Stimulated activated naive CD8-positive, alpha-beta T cell treated with anti-CD3 and anti-CD28 coated beads, Interleukin-15, amount 100 ng/mL, for 72 hours (primary cell): ENCODE measurements around the gene USH1G.

Experiments
- ATAC-seq: fragments of 150-1000 bp; cut with Tn5 transposase; 2 replicates; pipeline ENCODE4 v1.10.0; 2021; ENCODE audit warnings: mild to moderate bottlenecking, moderate library complexity
- DNase-seq, 2 donors: peaks; one replicate each; pipeline ENCODE4 v3.0.0; 2021 to 2022
- H3K27ac Mint-ChIP-seq, 2 donors: one replicate each; pipeline ENCODE4 v1.8.0; 2022; ENCODE audit warnings: mild to moderate bottlenecking in 2 of 2, mixed read lengths in 2 of 2, moderate library complexity in 2 of 2
- H3K27me3 Mint-ChIP-seq: one replicate; pipeline ENCODE4 v1.8.0; 2022; ENCODE audit warnings: mixed read lengths
- H3K4me1 Mint-ChIP-seq: one replicate; pipeline ENCODE4 v1.8.0; 2022; ENCODE audit warnings: mild to moderate bottlenecking, mixed read lengths
- H3K4me3 Mint-ChIP-seq, 2 donors: one replicate each; pipeline ENCODE4 v1.8.0; 2022; ENCODE audit warnings: mild to moderate bottlenecking in 2 of 2, mixed read lengths in 2 of 2, moderate library complexity in 1 of 2
- H3K9me3 Mint-ChIP-seq, 2 donors: one replicate each; pipeline ENCODE4 v1.8.0; 2022; ENCODE audit warnings: mixed read lengths in 2 of 2

USH1G gene

DNA sequence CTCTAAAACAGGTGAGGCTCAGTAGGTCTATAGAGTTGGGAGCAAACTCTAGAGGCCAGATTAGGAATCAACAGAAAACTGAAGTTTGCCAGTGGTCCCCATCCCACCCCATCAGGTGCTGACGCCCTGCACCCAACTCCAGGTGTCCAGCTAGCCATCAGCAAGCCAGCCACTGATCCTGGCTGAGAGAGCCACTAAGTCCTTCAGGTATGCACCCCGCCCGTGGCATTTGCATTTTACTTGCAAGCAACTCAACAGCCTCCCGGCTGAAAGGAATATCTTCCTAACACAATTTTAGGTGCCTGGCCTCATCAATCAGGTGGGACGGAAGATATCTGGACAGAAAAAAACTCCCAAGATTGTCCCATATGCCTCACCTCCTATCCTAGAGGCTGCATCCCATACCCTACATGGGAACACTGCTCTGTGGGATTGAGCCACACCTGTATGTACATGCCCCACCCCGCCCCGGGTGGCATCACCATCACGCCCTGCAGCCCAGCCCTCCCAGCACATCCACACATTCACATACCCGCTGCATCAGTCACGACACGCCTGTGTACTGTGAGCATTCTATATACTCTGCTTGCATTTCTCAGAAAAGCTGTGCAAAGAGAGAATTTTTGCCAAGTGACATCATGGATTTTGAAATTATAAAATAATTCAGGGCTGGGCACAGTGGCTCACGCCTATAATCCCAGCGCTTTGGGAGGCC lies 20.9 kb upstream of the USH1G start:
- no peak overlapping the region for H3K4me3 Mint-ChIP-seq
- DNase-seq, result no peak
- no peak overlapping the region for H3K27ac Mint-ChIP-seq
- H3K27me3 Mint-ChIP-seq, result peaks cover 37% of the 10 kb centered on the region
- H3K9me3 Mint-ChIP-seq, result no peaks in the 10 kb centered on the region
- no peaks in the 10 kb centered on the region for H3K4me1 Mint-ChIP-seq
- ATAC-seq, result no peak

DNA sequence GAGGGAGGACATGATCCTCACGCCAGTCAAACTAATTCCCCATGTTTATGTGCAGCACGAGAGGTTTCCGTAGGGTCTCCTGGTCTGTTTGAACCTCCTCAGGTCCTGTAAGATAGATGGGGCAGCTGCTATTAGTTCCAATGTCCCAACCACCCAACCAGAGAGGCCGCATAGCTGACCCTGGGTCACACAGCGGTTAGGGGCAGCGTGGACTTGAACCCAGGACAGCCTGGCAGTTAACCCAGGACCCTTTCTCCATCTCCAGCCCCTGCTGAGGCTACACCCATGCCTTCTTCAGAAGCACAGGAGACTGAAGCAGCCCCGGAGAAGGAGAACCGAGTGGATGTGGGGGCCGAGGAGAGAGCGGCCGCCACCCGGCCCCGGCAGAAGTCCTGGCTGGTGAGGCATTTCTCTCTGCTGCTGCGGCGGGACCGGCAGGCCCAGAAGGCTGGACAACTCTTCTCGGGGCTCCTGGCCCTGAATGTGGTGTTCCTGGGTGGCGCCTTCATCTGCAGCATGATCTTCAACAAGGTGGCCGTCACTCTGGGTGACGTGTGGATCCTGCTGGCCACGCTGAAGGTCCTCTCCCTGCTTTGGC lies 18.2 kb upstream of the USH1G start:
- Mint-ChIP-seq H3K27ac (no peak overlapping the region), H3K27me3 (peaks cover 64% of the 10 kb centered on the region), H3K9me3 (no peaks in the 10 kb centered on the region), H3K4me1 (no peaks in the 10 kb centered on the region), H3K4me3 (no peak overlapping the region)
- DNase-seq (no peak), ATAC-seq (no peak)

DNA sequence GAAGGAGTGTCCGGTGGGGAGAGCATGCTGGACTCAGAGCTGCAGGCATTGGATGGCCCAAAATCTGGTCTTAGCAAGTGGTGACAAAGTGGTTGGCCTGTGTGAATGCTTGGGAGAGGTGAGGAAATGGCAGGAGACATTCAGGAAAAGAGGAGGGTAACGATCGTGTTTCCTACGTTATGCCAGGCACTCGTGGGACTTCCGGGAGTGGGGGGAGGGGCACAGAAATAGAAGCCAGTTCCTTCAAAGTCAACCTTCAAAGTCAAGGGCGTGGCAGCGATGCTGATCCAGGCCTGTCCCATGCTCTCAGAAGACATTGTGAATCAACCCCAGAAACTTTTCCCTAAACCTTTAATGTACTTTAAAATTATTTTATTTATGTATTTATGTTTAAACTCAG lies 16.5 kb upstream of the USH1G start:
- Mint-ChIP-seq H3K27ac (no peak overlapping the region), H3K4me3 (no peak overlapping the region), H3K27me3 (peaks cover 72% of the 10 kb centered on the region), H3K9me3 (no peaks in the 10 kb centered on the region), H3K4me1 (no peaks in the 10 kb centered on the region)
- DNase-seq (no peak), ATAC-seq (no peak)

DNA sequence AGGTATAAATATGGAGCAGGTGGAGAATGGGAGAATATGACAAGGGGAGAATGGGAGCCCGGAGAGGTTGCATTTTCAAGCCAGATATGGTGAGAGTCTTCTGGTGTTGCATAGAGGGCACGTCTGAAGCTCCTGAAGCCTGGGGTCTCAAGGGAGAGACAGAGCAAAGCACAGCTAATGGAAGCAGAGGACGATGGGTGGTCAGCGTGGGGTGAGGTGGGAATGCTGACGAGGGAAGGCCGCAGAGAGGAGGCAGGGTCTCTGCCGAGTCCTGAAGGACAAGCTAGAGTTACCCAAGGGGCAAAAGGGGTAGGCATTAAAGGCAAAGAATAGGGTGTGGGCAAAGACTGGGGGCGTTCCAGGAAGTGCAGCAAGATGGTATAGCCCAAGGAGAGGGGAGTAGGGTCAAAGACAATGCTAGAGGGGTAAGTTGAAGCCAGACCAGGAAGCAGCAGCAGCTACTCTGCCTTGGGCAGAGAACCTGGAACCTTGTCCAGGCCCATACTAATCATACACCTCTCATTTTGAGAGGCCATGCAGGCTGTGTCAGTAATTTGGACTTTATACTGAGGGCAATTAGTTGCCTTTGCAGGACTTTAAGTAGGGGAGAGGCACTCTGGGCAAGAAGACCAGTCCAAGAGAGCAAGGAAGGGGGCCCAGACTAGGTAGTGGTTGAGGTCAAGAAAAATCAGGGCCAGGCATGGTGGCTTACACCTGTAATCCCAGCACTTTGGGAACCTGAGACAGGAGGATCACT lies 15.3 kb upstream of the USH1G start:
- Mint-ChIP-seq H3K27ac (no peak overlapping the region), H3K4me1 (no peaks in the 10 kb centered on the region), H3K9me3 (no peaks in the 10 kb centered on the region), H3K4me3 (no peak overlapping the region), H3K27me3 (peaks cover 72% of the 10 kb centered on the region)
- ATAC-seq (no peak), DNase-seq (no peak)

DNA sequence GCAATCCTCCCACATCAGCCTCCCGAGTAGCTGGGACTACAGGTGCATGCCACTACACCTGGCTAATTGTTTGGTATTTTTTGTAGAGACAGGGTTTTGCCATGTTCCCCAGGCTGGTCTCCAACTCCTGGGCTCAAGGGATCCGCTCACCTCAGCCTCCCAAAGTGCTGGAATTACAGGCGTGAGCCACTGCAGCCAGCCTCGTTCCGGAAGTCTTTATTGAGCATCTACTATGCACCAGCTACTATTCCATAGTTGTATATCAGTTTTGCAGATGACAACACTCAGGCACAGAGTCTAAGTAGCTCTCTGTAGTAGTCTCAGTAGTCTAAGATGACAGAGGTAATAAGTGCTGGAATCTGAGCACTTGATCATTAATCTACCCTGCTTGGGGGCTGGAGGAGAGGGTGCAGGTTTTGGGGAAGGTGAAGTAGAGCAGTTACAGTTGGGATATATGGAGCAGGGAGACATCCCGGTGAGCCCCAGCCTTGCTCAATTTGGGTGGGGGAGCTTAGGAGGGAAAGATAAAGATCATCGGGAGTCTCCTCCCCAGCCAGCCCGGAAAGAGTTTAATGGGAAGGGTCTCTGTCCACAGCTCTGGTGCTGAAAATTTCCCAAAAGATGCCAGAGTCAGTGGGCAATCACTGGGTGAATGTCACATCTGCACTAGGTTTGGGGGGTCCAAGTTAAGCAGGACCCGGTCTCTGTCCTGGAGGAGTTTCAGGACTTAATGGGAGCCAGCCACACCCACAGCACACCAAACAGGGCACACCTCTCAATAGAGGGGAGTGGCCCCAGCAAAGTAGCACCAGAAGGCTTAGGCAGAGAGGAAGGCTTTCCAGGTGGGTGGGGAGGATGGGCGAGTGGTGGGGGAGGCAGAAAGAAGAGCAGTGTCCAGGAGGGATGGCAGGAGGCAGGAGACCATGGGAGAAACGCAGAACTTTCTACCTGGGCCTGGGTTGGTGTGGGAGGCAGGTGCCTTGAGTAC lies 14.3 kb upstream of the USH1G start:
- no peak for ATAC-seq
- no peak overlapping the region for H3K4me3 Mint-ChIP-seq
- no peaks in the 10 kb centered on the region for H3K9me3 Mint-ChIP-seq
- H3K4me1 Mint-ChIP-seq, result no peaks in the 10 kb centered on the region
- H3K27me3 Mint-ChIP-seq, result peaks cover 77% of the 10 kb centered on the region
- DNase-seq, result no peak
- H3K27ac Mint-ChIP-seq, result peak overlapping the region in 1 of 2 donors; percentile 37

DNA sequence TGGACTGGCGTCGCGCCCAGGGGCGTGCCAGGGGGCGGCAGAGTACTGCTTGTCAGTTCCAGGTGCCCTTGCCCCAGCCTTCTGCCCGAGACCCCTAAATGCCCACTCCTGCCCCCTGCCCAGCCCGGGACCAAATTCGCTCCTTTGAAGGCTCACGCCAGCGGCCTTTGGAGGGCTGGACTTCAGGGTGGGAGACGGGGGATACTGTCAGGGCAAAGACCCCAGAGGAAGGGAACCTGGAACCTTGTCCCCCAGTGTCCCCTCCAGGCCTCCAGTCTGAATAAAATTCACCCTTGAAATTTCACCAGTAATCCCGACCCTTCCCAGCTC lies 13.4 kb upstream of the USH1G start:
- Mint-ChIP-seq H3K4me1 (peaks cover 1% of the 10 kb centered on the region), H3K9me3 (no peaks in the 10 kb centered on the region), H3K4me3 (no peak overlapping the region), H3K27me3 (peaks cover 77% of the 10 kb centered on the region), H3K27ac (no peak overlapping the region)
- ATAC-seq (no peak), DNase-seq (no peak)

DNA sequence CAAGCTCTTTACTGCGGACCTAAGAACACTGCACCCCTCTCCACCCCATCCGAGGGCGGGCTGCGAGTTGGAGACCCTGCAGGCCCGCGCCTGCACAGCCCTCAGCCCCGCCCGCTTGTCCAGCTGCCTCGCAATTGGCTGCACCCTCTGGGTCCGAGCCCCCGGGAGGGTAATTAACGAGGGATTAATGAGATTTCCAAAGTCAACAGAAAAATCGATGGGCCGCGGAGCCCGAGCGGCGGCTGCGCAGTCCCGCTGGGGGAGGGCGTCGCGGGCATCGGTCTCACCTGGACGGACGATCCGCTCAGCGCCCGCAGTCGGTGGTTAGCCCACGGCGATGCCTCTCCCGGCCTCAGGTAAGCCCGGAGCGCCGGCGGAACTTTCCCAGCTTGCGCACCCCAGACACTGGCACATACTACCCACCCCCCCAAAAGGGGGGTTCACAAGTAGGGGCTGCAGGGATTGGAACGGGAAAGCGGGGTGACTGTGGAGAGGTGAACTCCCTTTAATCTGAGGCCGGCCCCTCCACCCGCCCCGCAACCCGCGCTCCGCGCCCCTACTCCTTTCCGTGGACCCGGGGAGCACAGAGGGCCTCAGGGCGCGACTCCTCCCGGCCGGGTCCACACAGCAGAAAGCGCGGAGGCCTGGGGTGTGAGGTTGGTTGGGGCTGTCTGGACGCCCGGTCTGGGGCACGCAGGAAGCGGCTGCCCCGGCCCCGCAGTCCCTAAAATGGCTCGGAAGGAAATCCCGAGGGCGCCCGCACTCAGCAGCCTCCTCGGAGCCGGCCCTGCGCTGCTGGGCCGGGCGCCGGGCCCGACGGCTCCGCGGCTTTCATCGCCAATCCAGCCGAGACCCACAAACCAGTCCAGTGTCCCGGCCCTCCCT lies 12.8 kb upstream of the USH1G start, which contains the start of gene OTOP3:
Gene OTOP3, plus strand, starts transcription at position 314 of the 885 bp plus-strand sequence. Its CDS starts 24 bp downstream, at position 338.
- DNase-seq (no peak), ATAC-seq (no peak)
- Mint-ChIP-seq H3K4me3 (no peak within 1 kb of the TSS), H3K9me3 (no peaks in the 10 kb centered on the region), H3K27me3 (peaks cover 82% of the 10 kb centered on the region), H3K27ac (no peak within 1 kb of the TSS), H3K4me1 (peaks cover 6% of the 10 kb centered on the region)

DNA sequence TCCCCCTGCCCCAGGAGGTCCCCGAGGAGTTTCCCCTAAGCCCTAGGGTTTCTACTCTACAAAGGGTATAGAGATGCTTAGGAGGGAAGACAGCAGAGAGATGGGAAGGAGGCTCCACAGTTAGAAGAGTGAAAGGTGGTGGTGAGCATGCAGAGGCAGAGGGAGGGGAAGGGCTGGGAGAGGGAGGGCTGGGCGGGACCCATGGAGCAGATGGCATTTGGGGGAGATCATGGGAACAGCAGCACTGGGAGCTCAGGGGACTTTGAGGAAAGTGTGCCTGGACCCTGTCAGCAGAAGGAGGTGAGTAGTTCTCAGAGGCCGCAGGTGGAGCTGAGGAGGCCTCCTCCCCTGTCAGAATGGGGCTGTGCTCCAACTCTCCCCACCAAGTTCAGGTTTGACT lies 12.0 kb upstream of the USH1G start:
- ATAC-seq (no peak), DNase-seq (no peak)
- H3K4me1 Mint-ChIP-seq, result peaks cover 6% of the 10 kb centered on the region
- no peak overlapping the region for H3K4me3 Mint-ChIP-seq
- H3K27me3 Mint-ChIP-seq, result peaks cover 90% of the 10 kb centered on the region
- no peaks in the 10 kb centered on the region for H3K9me3 Mint-ChIP-seq
- no peak overlapping the region for H3K27ac Mint-ChIP-seq

DNA sequence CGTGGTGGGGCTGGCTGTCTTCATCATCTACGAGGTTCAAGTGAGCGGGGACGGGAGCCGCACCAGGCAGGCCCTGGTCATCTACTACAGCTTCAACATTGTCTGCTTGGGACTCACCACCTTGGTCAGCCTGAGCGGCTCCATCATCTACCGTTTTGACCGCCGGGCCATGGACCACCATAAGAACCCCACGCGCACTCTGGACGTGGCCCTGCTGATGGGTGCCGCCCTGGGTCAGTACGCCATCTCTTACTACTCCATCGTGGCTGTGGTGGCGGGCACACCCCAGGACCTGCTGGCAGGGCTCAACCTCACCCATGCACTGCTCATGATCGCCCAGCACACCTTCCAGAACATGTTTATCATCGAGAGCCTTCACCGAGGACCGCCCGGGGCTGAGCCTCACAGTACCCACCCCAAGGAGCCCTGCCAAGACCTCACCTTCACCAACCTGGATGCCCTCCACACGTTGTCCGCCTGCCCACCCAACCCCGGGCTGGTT lies 7.5 kb upstream of the USH1G start:
- no peak overlapping the region for H3K27ac Mint-ChIP-seq
- peaks cover 96% of the 10 kb centered on the region for H3K27me3 Mint-ChIP-seq
- H3K4me3 Mint-ChIP-seq, result no peak overlapping the region
- H3K4me1 Mint-ChIP-seq, result peaks cover 6% of the 10 kb centered on the region
- H3K9me3 Mint-ChIP-seq, result no peaks in the 10 kb centered on the region
- ATAC-seq (no peak), DNase-seq (no peak)

DNA sequence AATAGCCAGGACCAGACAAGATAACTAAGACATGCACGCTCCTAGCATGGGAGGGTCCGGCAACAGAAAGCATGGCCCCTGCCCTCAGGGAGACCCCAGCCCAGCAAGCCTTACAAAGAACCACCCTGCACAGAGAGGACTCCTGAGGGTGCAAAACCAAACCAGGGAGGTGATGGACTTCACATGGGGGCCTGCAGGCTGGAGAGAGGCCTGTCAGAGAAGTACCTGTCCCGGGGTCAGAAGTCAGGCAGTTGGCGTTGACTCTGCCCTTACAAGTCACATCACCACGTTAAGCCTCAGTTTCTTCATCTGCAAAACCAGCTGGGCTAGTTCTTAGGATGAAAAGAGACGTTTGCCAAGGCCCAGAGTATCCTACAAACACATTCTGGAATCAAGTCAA lies 5.7 kb upstream of the USH1G start:
- DNase-seq (no peak), ATAC-seq (no peak)
- H3K27me3 Mint-ChIP-seq, result peaks cover 98% of the 10 kb centered on the region
- H3K4me3 Mint-ChIP-seq, result no peak overlapping the region
- peaks cover 19% of the 10 kb centered on the region for H3K4me1 Mint-ChIP-seq
- no peaks in the 10 kb centered on the region for H3K9me3 Mint-ChIP-seq
- peak overlapping the region in 1 of 2 donors; percentile 1 for H3K27ac Mint-ChIP-seq

DNA sequence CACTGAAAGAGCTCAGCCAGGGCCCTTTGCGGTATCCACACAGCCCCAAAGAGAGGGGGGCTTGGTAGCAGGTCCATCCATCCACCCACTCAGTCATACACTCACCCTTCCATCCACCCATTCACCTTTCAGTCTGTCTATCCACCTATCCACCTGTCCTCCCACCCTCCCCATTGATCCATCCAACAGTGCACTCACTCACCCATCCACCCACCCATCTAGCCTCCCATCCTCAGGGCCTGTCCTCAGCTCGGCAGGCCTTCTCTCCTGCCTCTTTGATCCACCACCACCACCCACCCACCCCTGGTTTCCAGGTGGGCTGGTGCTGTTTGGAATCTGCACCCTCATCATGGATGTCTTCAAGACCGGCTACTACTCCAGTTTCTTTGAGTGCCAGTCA lies 2.2 kb upstream of the USH1G start:
- H3K27me3 Mint-ChIP-seq, result peaks cover 98% of the 10 kb centered on the region
- no peak overlapping the region for H3K27ac Mint-ChIP-seq
- H3K4me3 Mint-ChIP-seq, result no peak overlapping the region
- H3K4me1 Mint-ChIP-seq, result peaks cover 27% of the 10 kb centered on the region
- ATAC-seq (no peak), DNase-seq (no peak)
- no peaks in the 10 kb centered on the region for H3K9me3 Mint-ChIP-seq

DNA sequence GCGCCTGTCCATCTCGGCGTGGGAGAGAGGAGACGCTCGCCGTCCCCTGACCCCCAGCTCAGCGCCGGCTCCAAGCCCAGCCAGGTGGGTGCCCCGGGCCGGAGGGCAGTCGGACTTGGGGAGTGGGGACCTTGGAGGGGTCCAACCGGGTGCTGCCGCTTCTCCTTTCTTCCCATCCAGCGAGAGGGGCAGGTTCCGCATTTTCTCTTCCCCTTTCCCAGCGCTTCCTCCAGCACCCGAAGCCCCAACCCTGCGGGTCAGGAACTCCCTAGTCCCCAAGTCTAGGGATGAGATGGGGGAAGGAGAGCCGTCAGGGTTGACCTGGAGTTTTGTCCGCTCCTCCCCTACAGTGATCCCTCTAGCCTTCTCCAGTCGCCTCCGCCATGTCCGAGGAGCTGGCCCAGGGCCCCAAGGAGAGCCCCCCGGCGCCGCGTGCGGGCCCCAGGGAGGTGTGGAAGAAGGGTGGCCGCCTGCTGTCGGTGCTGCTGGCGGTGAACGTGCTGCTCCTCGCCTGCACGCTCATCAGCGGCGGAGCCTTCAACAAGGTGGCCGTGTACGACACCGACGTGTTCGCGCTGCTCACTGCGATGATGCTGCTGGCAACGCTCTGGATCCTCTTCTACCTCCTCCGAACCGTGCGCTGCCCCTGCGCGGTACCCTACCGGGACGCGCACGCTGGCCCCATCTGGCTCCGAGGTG lies 1.3 kb upstream of the USH1G start, which contains the start of gene OTOP2:
Gene OTOP2, plus strand, starts transcription at position 24 of the 699 bp plus-strand sequence. Its CDS starts 360 bp downstream, at position 384.
- ATAC-seq (peak; percentile 10), DNase-seq (no peak)
- peaks cover 27% of the 10 kb centered on the region for H3K4me1 Mint-ChIP-seq
- peak within 1 kb of the TSS; percentile 39 to 64 for H3K4me3 Mint-ChIP-seq
- H3K27ac Mint-ChIP-seq, result no peak within 1 kb of the TSS
- H3K9me3 Mint-ChIP-seq, result no peaks in the 10 kb centered on the region
- peaks cover 94% of the 10 kb centered on the region for H3K27me3 Mint-ChIP-seq

DNA sequence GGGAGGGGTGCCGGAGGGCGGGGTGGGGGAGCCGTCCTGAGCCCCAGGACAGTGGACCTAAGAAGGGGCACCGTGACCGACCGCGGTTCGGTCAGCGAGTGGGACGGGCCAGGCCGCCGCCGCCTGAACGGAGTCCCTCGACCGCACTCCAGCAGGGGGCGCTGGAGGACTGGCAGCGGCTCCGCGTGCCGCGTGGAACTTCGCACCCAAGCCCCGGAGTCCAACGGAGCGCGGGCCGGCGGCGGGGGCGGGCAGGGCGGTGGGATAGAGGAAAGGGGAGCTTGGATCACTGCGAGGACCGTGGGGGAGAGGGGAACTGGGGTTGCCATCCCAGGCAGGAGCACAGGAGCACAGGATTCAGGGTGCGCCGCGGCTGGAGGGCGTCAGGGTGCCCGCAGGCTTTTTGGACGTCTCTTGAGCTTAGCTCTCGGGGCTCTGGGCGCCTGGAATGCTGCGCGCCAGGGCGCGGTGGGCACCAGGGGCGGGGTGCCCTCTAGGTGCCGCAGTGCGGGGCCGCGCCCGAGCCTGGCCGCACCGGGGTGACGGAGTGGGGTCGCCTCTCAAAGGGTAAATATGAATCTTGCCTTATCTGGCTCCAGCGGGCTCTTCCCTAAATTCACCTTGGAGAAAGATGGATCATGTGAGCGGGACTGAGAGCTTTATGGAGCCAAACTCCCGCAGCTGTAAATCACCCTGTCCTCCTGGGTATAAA lies 639 bp upstream of the USH1G start:
- Mint-ChIP-seq H3K27ac (no peak overlapping the region), H3K9me3 (no peaks in the 10 kb centered on the region), H3K4me3 (peak overlapping the region; percentile 39 to 64), H3K27me3 (peaks cover 87% of the 10 kb centered on the region), H3K4me1 (peaks cover 27% of the 10 kb centered on the region)
- ATAC-seq (peak; percentile 58), DNase-seq (peak; percentile 71 to 73)
